ENCODE results near the gene FBXO22. TPM values are rescaled to one million over a fixed set of nuclear protein-coding genes. Genes with fewer than 3 reads are reported as not detected.
"Not testable (repeated sequence)": the region's sequence is repeated elsewhere in the genome, so short reads cannot be mapped to it uniquely, and the experiment has no call there.

Gene FBXO22
- total and polyA plus RNA-seq, 9 donors: 11.5 to 24.3 (median 20.0) TPM

DNA sequence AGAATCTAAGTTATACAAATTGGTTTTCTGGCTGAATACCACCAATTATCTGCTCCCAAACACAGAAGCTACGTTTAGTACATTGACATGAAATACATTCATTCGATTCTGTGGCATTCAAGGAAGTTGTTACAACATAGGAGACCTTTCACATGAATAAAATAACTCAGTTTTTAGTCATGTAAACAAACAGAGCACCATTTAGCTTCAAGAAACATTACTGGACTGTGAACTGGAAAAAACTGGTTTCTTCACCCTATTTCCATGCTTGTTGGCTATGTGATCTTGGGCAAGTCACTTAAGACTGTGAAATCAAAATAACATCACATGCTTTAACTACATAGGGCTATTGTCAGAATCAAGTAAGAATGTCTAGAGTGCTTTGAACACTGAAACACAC is 62.4 kb downstream of the FBXO22 start:
- DNase-seq: no peak
- Histone ChIP-seq H3K4me3 (no peak overlapping the region), H3K27ac (no peak overlapping the region), H3K36me3 (no peaks in the 10 kb centered on the region), H3K27me3 (no peaks in the 10 kb centered on the region), H3K4me1 (ENCODE audit: insufficient read depth) (no peaks in the 10 kb centered on the region), H3K9me3 (no peaks in the 10 kb centered on the region)
- 38 to 57% (median 39%) methylated on average over 2 of the region's 2 CpGs for WGBS, 3 donors
- TF ChIP-seq POLR2A (IDR thresholded peaks at IDR 0.05) (no peak), EP300 (IDR thresholded peaks at IDR 0.05) (no peak)
- TF ChIP-seq, protein P1, sequence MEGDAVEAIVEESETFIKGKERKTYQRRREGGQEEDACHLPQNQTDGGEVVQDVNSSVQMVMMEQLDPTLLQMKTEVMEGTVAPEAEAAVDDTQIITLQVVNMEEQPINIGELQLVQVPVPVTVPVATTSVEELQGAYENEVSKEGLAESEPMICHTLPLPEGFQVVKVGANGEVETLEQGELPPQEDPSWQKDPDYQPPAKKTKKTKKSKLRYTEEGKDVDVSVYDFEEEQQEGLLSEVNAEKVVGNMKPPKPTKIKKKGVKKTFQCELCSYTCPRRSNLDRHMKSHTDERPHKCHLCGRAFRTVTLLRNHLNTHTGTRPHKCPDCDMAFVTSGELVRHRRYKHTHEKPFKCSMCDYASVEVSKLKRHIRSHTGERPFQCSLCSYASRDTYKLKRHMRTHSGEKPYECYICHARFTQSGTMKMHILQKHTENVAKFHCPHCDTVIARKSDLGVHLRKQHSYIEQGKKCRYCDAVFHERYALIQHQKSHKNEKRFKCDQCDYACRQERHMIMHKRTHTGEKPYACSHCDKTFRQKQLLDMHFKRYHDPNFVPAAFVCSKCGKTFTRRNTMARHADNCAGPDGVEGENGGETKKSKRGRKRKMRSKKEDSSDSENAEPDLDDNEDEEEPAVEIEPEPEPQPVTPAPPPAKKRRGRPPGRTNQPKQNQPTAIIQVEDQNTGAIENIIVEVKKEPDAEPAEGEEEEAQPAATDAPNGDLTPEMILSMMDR (IDR thresholded peaks at IDR 0.05): no peak
- intact Hi-C loops (cut with DNase I): no loop called here

DNA sequence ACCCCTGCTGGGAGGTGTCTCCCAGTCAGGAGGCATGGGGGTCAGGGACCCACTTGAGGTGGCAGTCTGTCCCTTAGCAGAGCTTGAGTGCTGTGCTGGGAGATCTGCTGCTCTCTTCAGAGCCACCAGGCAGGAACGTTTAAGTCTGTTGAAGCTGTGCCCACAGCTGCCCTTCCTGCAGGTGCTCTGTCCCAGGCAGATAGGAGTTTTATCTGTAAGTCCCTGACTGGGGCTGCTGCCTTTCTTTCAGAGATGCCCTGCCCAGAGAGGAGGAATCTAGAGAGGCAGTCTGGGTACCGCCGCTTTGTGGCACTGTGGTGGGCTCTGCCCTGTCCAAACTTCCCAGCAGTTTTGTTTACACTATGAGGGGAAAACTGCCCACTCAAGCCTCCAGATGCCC is 73.1 kb downstream of the FBXO22 start:
- H3K27ac ChIP-seq; H3K4me3 ChIP-seq; intact Hi-C loops (cut with DNase I); H3K4me1 ChIP-seq (ENCODE audit: insufficient read depth); DNase-seq; H3K36me3 ChIP-seq; H3K9me3 ChIP-seq; H3K27me3 ChIP-seq: not testable (repeated sequence)
- WGBS, 3 donors: 84 to 97% (median 89%) methylated on average over 3 of the region's 3 CpGs

DNA sequence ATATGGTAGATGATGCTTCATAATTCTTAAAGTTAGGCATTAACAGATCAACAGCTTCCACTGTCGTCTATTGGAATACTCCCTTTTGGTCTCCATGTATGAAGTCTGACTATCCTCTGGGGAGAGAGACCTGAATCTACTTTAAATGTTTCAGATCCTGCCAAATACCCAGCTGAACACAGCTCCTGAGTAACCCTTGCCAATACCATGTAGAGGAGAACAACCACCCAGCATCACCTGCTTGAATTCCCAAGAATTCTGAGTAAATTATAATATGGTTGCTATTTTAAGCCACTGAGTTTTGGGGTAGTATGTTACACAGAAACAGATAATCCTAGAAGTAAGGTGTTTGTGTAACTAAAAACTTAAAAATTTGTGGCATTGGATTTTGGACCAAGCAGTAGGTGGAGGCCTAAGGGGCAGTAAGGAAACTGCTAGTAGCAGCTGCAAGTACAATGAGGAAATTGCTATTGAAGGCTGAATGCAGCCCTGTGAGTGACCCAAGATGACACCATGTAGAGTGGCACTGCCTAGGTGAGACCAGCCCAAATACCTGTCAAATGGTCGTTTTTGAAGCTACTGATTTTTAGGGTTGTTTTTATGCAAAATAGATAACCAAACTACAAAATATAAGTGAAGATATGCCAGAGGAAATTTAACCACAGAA is 77.6 kb downstream of the FBXO22 start:
- Histone ChIP-seq H3K27me3 (no peaks in the 10 kb centered on the region), H3K27ac (no peak overlapping the region), H3K9me3 (no peaks in the 10 kb centered on the region), H3K4me1 (ENCODE audit: insufficient read depth) (no peaks in the 10 kb centered on the region), H3K36me3 (no peaks in the 10 kb centered on the region), H3K4me3 (no peak overlapping the region)
- WGBS, 3 donors: 64 to 69% (median 66%) methylated on average over 2 of the region's 2 CpGs
- no peak for DNase-seq
- intact Hi-C loops (cut with DNase I): no loop called here
- TF ChIP-seq, protein P1 (IDR thresholded peaks at IDR 0.05): no peak
- no peak for TF ChIP-seq EP300 (IDR thresholded peaks at IDR 0.05)

DNA sequence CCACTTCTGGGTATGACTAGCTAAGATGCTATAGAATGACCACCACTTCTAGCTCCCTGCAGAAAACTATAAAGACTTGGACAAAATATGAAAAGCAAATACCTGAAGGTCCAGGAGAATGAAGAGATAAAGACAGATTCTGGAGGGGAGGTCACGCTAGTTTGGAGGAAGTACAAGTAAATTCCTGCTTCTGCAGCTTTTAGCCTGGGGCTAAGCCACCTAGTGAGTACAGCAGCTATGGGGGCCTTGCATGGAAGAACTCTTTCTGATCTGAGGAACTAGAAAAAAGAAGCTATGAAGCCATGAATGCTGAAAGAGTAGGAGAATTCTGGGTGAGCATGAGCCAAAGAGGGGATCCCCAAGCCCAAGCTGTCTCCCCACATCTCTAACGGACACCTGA is 78.8 kb downstream of the FBXO22 start:
- Histone ChIP-seq H3K36me3 (no peaks in the 10 kb centered on the region), H3K27me3 (no peaks in the 10 kb centered on the region), H3K9me3 (no peaks in the 10 kb centered on the region), H3K27ac (no peak overlapping the region), H3K4me3 (no peak overlapping the region), H3K4me1 (ENCODE audit: insufficient read depth) (no peaks in the 10 kb centered on the region)
- intact Hi-C loops (cut with DNase I): no loop called here
- no peak for DNase-seq
- TF ChIP-seq, protein P1 (IDR thresholded peaks at IDR 0.05): no peak
- TF ChIP-seq EP300 (IDR thresholded peaks at IDR 0.05) (no peak), POLR2A (IDR thresholded peaks at IDR 0.05) (no peak)
- WGBS, 3 donors: 71 to 73% (median 72%) methylated on average over 2 of the region's 2 CpGs

DNA sequence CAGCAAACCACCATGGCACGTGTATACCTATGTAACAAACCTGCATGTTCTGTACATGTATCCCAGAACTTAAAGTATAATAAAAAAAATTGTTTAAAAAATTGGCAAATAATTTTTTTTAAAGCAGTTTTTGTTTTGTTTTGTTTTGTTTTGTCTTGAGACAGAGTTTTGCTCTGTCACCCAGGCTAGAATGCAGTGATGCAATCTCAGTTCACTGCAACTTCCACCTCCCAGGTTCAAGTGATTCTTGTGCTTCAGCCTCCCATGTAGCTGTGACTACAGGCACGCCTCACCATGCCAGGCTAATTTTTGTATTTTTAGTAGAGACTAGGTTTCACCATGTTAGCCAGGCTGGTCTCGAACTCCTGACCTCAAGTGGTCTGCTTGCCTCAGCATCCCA is 81.0 kb downstream of the FBXO22 start:
- H3K4me3 ChIP-seq; H3K27ac ChIP-seq; intact Hi-C loops (cut with DNase I); H3K27me3 ChIP-seq; H3K4me1 ChIP-seq (ENCODE audit: insufficient read depth); DNase-seq; H3K9me3 ChIP-seq; H3K36me3 ChIP-seq: not testable (repeated sequence)
- WGBS, 3 donors: 84 to 94% (median 93%) methylated on average over 3 of the region's 3 CpGs

Measured in ovary (tissue), 9 donors.